Cortex of kidney (tissue), 1 donor: Measurements from ENCODE around the gene TNFAIP8L2.
"Not testable (repeated sequence)": the region's sequence is repeated elsewhere in the genome, so short reads cannot be mapped to it uniquely, and the experiment has no call there.

Source experiments
- DNase-seq: peaks from one replicate; lab custom pipeline; 2025; lab: John Stamatoyannopoulos, UW

TNFAIP8L2 gene

DNA sequence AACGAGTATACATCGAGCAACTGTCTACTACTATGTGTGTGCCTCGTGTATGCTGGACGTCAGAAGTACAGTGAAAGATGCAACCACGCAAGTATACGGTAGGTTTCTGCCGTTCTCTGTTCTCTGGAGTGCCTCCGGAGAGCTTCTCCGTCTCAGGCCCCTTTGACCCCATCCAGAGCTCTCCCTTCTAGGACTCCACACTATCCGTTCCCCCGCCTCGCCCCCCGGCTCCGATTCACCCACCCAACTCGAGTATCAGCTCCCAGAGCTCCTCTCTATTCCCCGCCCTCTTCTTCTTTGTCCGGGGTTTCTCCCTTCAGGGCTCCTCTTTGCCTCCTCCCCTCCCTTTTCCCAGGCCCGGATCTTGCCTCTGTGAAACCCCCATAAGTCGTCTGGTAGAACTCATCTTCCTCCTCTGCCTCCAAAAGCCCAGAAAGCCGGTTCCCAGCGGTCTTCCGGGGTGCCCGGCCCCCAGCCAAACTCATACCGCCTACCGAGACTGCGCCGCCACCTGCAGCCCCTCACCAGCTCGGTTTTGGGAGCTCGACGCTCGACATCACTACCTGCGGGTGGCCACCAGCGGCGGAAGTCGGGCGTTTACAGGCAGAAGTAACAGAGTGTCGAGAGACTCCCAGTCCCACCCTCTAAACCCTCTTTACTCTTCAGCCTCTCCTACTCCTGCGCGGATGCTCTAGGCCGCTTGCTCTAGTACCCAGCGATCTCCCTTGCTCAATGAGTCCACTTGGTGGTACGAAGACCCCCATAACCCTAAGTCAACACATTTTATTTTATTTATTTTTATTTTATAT lies 33.4 kb downstream of the TNFAIP8L2 start, which contains the start of gene VPS72:
VPS72 (minus strand) TSS at position 561 of the 809 bp plus-strand sequence; CDS start at position 485, 76 bp downstream.
- DNase-seq = no peak

- DNase-seq = no peak
Observed at GRCh38 chr1:151192047-151192446, 35.6 kb downstream of the TNFAIP8L2 start.

GRCh38 chr1:151193304-151193703 lies 36.9 kb downstream of the TNFAIP8L2 start:
- no peak for DNase-seq

DNA sequence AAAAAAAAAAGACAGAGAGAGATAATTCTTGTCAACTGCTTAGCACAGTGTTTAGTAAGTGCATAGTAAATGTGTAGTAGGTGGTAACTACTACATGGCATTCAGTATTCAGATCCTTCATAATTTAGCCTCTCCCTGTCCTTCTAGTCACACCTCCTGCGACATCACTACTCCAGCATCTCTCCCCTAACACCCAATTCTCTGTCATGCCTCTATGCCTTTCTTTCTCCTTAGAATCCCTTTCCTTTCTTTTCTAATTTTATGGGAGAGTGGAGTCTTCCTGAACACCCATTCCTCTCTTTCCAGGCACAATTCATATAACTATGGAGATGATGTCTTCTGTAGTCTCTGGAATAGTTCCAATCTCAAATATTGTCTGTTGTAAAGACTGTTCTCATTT lies 37.4 kb downstream of the TNFAIP8L2 start:
- DNase-seq = no peak

- not testable (repeated sequence) for DNase-seq
Observed at GRCh38 chr1:151194894-151195594, 38.6 kb downstream of the TNFAIP8L2 start.

GRCh38 chr1:151196292-151196800 lies 39.9 kb downstream of the TNFAIP8L2 start:
- no peak for DNase-seq

- DNase-seq = no peak
Observed at GRCh38 chr1:151197863-151198253, 41.4 kb downstream of the TNFAIP8L2 start.

GRCh38 chr1:151198254-151199127 lies 42.0 kb downstream of the TNFAIP8L2 start, which contains the start of gene PIP5K1A:
Gene PIP5K1A (plus strand): TSS chr1:151198552. CDS start chr1:151198997, 445 bp downstream.
- DNase-seq = peak; percentile 40

DNA sequence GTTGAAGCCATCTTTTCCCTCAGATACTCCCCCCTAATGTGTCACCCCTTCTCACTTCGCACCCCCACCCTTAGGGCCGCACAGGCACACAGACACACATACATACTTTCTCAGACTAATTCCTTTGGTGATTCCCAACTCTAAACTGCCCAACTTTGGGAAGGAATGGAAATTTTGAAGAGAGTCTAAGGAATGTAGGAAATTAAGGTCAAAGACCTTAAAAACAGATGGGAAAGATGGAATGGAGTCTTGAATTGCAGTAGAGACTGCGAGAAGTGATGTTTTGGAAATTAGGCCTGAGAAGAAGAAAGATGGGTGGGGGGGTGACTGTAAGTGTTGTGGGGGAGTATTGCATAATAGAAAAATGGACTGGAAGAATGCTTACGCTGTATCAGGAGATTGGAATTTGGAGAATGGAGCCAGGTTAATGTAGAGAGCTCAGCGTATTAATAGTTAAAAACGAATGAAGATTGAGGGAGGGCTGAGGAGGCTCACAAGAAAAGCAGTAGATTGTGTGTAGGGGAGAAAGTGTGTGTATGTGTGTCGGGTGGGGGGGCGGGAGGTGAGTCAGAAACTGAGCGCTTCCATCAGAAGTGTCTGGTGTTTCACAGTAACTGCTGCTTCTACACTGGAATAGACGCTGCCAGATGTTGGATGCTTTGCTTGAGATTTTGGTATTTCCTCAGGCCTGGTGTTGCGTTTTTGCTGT lies 43.6 kb downstream of the TNFAIP8L2 start:
- DNase-seq = no peak

GRCh38 chr1:151205381-151205965 lies 49.0 kb downstream of the TNFAIP8L2 start:
- DNase-seq = not testable (repeated sequence)
